Measurements from ENCODE around the gene PCK1.

Gene PCK1

DNA sequence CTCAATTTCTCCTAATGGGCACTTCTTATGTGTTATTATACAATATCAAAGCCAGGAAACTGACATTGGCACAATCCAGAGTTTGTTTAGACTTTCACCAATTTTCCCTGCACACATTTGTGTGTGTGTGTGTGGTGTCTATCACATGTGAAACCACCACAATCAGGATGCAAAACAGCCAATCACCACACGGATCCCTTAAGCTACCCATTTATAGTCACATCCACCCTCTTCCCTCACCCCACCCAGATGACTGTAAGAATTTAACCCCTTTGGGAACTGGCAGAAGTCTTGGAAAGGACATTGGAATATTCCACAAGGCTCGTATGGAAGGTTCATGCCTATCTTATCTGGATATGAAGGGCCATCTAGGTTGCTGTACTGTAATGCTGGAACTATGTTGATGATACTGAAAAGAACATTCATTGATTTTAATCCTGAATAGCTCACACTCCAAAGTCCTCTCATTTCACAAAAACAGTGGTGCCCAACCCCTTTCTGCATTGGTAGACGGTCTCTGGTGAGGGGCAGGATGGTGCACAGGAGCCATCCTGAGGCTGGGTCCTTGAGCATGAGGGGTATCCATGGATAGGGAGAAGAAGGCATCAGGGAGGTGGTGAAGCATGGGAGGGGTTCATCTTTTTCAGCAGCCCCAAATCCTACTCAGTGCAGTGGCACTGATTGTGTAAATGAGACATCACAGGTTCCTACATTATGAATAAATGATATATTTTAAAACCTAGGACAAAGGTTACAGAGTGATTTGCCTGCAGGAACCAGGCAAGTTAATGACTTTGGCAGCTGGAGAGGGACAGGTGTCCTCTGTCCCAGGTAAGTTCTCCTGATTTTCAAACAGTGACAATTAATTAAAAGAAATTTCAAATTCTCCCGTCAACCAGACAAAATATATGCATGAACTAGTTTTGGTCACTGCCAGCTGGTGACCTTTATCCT lies 23.9 kb upstream of the PCK1 start:
- no peak for DNase-seq

DNA sequence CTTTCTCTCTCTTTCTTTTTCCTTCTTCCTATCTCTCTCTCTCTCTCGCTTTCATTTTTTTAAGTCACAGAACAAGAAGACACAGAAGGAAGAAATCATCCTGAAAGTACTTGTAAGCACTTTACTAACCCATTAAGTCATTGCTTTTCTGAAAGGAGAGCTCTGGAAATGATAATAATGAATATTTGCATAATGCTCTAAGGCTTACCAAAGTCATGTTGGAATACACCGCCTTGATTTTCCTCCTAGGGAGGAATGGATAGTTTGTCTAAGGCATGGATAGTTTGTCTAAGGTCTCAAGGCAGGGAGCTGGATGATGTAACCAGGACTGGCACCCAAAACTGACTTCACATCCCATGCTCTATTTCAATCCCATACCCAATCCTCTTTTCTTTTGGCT lies 23.1 kb upstream of the PCK1 start:
- DNase-seq: no peak

DNA sequence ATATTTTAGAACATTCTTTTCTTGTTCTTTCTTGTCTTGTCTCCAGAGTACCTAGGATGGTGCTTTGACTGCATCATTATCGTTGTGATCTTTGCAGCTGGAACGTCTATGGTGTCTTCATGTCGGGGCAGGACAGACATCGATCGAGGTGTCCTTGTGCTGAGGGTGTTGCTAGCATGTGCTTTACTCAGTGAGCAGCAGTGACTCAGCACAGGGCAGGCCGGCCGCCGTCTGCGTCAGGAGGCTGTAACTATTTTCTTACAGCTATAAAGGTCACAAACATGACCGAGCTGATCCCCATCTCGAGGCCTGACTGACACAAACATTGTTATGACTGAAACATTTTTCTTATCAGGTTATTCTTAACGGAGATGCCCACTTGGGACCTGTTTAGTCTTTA lies 21.0 kb upstream of the PCK1 start:
- DNase-seq: no peak

DNA sequence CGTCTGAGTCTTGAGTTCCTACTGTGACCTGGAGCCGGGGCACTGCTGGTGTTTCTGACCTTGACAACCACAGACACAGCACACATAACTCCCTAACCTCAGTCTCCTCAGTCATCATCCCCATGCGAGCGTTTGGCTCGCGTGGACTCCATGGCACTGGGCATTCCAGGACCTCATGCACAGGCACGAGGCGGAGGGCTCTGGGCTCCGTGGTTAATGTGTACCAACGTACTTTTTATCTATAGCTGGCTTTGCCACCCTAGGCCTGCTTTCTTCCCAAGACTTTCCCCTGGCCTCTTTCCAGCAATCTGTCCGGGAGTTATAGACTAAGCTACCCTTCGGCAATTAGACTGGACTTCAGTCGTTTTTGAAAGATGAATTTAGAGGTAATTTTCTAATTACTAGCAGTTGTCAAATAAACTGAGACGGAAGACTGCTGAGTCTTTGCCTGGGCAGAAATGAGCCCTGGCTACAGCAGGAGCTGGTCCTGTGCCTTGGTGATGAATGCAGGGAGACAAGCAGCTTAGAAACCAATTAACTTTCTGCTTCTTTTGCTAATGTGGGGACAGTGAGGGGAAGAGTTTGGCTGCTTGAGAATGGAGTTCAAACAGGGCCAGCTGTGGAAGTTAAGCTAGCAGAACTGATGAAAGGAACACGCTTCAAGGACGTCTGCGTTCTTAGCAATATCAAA lies 19.9 kb upstream of the PCK1 start:
- no peak for DNase-seq

DNA sequence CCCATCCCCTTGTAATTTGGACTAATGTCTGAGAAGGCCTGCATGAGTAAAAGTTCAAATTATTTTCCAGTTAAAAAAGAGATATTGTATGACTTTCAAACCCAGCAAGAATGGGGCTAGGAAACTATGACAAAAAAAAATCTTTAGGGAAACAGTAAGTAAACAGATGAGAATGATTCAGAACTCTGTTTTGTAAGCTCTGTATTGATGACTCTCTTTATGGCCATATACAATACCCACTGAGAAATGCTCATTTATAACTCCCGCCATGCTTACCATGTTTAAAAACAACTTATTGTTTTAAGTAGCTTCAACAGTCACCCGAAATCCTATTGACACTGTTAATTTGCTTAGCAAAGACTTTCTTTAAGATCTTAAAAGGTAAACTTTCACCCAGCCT lies 17.2 kb upstream of the PCK1 start:
- DNase-seq: no peak

DNA sequence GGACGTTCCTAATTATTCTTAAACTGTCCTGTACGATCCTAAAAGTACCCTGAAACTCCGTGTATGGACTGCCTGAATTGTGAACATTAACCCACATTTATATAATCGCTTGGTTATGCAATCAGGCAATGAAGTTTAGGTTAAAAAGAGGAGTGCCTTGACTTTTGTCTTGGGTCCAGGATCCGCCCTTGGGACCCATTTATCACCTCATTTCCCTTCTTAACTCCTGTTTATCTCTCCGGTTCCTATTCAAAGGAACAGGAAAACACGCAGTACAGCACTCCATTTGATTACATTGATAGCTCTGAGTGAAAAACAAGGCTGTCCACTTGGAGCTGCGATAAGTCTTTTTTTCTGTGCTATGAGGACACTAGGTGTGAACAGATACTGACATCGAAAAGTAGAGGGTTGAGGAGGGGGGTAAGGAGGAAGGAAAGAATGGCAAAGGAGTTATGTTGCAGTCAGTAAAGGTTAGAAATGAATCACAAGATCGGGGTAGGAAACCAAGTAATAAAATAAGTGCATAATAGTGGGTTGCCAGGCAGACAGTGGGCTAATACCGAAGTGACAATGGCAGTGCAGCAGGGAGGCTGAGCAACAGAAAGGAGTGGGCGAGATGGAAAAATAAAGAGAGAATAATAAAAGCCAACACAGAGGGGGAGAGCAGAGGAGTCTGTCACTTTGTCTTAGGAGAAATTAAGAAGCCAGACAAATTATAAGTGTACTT lies 15.9 kb upstream of the PCK1 start:
- DNase-seq: no peak

DNA sequence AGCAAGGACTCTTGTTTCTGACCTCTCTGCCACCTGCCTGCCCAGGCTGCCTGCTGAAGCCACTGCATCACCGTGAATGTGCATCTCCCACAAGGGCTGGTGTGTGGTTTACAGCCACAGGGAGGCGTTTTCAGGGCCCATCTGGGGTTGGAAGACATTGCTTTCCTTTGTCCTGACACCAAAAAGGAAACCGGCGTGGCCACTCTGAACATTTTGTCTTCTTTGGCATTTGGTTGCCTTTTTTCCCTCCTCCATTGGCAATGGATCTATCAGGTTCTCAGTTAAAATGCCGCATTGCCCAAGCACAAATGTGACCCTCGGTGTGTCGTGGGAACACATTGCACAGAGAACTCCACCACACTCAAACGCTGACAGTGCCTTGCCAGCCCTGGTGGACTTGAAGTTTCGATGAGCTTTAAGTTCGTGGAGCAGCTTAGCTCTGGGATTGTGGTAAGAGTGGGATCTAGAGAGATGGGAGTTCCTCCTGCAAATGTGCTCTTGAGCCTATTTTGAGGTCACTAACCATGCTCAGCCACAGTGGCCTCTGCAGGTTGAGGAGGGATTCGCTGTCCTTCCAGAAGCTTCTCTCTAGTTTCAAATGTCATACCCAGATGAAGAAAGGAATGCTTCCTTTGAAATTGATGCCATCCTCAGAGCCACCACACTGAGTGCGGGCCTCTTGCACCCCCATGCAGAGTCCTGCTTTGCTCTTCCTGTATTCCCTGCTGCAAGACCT lies 14.8 kb upstream of the PCK1 start:
- DNase-seq: no peak

DNA sequence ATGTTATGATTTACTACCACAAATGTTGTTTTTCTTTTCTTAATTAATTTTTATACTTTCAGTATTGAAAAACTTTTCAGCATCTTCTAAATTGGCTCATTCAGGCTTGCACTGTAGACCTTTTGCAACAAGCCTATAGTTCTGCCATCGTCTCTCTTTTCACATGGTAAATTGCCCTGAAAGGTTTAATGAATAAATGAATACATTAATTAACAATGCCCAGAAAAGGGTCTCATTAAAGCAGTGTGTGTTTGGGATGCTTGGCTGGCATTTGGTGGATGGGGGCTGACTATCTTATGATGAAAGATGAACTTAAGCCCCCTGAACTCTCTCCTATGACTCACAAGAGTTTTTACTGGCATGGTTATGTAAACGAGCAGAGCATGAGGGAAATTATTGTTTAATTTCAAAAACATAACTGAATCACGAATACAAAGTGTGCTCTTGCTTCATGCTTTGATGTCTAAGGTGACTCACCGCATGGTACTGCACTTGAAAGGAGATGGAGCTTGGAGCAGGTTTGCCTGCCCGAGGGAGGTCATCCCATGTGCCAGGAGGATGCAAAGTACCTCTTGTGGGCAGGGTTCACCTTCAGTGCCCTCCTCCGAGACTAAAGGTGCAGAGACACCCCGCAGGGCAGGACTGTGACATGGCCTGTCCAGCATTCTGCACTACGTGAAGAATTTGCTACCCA lies 13.8 kb upstream of the PCK1 start:
- no peak for DNase-seq

DNA sequence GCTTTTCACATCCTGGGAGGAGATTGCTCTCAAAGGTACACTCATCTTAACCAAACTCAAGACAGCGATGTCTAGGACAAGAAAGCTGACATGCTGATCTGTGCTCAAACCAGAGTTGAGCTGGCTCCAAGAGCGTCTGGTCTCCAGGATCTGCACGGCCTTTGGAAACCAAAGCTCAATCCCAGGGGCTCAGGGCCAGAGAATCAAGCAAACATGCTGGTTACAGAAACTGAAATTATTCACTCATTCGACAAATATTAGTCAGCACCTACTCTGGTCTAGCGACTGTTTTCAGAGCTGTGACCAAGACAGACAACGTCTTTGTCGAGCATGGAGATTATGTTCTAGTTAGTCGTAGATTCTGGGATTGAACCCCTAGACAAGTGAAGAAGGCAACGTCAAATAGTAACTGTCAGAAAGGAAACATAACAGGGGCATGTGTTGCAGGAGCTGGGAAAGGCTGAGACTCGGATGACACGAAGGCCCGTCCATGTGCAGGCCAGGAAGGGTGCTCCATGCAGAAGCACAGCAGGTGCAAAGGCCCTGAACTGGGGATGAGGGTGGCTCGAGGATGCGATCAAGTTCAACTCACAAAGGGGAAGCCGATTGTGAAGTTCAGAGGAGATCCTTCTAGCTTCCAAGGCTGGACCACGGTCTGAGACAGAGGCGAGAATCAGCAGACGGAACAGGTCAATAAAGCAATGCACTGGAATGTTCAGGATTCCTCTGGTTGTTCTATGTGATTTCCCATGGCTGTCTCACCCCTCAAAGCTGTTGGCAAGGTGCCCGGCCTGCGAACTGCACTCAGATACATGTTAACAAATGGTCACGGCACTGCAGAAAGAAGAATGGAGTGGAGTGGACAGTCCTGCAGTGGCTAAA lies 12.5 kb upstream of the PCK1 start:
- DNase-seq: no peak

DNA sequence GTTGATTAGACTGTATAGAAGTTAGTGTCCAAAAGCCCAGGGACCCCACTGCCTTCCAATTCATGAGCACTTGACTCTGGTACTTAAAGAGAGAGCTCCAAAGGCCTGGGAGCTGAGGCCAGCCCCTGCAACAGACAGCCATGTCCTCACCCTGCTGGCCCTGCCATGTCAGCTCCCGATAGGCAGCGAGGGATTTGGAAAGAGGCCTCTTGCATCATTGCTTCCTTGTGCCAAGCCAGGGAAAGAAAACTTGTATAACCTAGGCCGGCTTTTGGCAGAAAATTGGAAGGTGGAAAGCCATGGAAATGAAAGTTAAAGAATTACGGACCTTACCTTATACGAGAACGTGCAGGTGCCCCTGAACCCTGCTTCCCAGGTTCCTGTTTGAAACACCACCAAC lies 8.4 kb upstream of the PCK1 start:
- no peak for DNase-seq

DNA sequence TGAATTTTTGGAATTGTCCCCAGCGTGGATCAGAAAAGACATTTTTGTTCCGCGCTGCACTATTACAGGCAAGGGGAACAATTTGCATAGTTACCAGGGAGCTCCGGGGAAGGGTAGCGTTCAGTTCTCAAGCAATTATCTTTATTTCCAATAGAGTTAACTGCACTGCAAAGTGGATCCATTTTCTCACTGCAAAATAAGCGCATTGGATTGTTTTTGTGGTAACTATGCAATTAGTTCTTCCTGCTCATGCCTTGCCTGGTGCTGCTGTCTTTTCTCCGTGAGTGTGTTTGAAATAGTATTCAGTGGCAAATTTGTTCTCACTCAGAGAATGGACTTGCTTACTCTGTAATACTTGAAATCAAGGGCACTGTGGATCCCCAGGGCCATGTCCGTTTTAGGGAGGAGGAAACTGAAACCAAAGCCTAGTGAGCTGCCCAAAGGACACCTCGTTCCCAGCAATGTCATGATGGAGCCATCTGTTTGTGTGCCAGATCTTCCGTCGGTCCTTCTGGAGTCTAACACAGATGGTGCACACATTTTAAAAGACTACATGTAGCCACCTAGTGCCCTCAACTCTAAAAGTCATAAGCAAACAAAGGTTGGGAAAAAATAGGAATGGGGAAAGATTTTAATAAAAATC lies 7.4 kb upstream of the PCK1 start:
- no peak for DNase-seq

DNA sequence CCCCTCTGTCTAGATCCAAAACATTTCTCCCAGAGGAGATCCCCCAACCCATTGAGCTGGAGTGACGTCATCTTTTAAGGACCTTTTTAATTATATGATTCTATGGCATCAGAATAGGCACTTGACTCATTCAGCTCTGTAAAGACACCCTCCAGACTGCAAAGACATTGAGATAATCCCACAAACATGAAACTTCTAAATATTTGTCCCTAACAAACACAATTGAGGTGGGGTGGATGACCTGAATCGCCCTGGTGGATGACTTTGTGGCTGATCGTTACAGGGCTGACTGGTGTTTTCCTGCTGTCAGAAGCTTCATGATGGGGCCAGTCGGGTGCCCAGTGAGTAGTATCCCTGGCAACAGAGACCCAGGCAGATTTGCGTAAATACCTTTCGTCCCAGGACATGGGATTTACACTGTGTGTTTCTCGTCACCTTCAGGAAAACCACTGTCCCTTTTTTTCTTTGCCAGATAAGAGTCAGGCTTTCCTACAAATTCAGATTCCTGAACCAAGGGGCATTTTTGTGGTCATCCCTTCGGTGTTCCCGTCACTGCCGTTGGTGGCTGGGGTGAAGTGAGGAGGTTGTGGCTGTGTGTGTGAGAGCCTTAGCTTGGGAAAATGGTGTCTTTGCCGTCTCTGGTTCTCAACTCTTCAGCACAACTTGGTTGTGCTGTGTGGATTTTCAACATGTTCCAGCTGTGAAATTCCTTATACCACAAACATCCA lies 5.3 kb upstream of the PCK1 start:
- DNase-seq: no peak

DNA sequence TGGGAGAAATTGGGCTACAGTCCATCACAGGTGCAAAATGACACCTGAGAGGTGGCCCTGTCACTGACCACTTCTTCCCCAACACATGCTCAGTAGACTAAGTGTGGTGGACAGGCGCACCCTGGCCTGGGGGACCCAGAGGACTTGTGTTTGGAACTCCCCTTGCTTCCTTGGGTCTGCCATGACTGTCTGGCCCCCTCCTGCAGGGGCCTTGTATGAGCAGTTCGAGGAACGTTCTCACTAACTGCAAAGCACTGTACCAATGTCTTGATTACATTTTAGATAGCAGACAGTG lies 4.0 kb upstream of the PCK1 start:
- no peak for DNase-seq

DNA sequence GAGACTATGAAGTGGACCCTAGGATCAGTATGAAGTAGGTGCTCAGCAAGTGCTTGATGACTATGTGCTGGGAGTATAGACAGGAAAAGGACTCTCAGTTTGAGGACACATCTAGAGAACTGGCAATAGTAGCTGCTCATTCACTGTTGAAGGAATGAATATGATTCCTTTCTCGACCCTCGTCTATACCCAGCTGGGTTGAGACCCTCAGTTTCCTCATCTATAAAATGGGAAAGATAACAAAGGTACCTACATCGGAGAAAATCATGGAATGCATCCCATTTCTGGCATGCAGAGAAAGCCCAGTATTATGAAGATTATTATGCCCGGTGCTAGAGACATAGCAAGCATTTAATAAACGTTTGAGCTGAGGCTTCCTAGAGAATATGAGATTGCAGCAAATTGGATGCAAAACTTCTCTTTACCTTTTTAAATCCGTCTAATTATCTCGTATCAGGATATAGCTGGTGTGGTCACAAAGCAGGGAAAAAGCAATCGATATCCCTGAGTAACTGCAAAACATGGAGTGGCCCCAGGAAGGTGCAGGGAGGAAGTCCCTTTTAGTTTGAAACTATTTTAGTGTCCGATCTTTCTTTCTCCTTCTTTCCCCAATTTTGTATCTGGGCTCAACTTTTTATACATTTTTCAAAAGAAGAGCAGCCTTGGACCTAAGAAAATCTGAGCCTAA lies 2.8 kb upstream of the PCK1 start:
- no peak for DNase-seq

DNA sequence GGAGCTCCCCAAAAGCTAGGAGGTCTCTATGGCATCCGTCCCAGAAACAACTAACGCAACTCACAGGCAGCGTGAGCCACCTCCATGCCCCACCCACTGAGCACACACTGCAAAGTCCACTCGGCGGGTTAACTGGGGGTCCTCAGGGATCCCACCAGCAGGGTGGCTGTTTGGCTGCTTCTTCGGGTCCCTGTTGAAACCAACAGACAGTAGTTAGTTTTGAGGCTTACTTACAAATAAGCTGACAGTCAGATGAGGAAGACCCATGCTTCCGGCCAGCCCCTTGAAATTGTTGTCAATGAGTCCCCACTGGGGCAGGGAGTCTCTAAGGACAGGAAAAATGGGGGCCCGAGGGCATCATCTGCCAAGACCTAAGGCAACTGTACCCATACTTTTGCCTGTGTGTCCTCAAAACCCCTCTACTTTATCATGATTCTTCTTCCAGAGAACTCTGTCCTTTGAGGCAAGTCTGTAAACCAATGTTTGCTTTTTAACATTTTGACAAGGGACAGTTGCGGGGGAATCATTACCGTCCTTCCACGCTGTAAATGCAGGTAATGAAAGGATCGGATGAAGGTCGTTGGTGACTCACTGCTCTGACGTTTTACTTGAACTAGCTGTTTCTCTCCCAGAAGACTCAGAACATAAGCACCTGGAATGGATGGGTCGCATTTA lies 2.2 kb upstream of the PCK1 start:
- no peak for DNase-seq

DNA sequence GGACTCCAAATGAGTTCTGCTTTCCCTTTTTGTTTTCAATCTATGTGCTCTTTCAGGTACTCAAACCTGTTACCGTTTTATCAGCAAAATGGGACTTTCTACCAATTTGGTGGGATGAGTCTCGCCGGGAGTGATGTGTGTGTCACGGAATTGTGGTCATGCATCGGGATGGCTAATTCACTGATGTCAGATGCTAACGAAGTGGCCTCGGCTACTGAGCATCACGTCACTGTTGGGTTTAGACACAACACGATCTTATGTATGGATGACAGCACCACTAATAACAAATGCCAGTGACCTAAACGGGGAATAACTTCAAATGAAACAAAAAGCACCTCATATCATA lies 1.6 kb upstream of the PCK1 start:
- no peak for DNase-seq

DNA sequence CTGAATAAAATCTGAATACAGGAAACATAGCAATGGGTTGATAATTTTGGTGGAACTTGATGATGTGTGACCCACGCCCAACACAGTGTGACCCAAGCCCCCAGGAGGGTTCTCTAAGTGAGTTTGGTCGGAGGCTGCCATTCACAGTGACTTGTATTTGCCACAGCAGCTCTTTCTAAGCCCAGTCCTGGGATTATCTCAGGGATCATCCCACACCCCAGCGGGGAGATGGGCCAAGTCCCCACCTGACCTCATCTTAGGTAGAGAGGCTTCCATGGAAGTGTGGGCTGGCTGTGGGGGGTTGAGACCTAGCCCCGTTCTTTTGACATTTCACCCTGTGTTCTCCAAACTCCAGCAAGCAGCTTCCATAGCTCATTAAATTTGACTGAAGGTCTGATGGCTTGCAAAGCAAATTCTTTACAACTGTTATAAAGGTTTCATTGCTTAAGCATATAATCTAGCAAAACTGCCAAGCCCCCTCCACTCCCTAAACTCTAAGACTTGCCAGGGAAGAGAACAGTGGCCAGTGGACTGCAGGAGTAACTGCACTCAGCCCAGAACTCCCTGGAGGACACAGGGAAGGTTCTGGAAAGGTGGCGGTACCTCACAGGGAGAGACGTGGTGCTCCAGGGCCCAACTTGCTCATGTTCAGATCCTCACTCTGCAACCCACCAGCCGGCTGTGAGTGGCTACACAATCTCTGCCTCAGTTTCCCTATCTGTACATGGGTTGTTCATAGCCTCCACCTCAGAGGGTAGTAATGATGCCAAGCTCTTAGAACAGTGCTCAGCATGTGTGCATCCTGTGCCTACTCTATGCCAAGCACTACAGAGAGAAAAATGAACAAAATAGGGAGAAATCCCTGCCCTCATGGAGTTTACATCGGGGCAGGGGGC lies 1.0 kb upstream of the PCK1 start:
- DNase-seq: no peak

All from stimulated activated CD4-positive, alpha-beta T cell treated with anti-CD3 and anti-CD28 coated beads, Interleukin-1b, Interleukin-23, amount 100 ng/mL, for 48 hours (primary cell).